OCI-LY1 (cell line): Measurements from ENCODE around the gene SNX8.
"Not testable (repeated sequence)": the region's sequence is repeated elsewhere in the genome, so short reads cannot be mapped to it uniquely, and the experiment has no call there.

Source experiments
- H2AFZ ChIP-seq: fragments of 200-600 bp; sonication (generic), shearing (Covaris generic); 2 replicates; pipeline ENCODE4 v1.6.0; 2014; ENCODE audit warnings: antibody characterized with exemption, mild to moderate bottlenecking, low read length
- H3F3A ChIP-seq: fragments of 200-600 bp; sonication (generic), shearing (Covaris generic); 2 replicates; pipeline ENCODE4 v1.6.0; 2014; ENCODE audit warnings: mild to moderate bottlenecking, antibody characterized with exemption, low read length, moderate library complexity; ENCODE audit not compliant: insufficient read depth
- H3K27ac ChIP-seq: fragments of 200-600 bp; sonication (generic); 2 replicates; pipeline ENCODE4 v1.5.1; 2014; ENCODE audit warnings: low read length, mixed run types, mild to moderate bottlenecking, low read depth; ENCODE audit not compliant: poor library complexity, severe bottlenecking
- H3K27me3 ChIP-seq: fragments of 200-600 bp; sonication (generic); 2 replicates; pipeline ENCODE4 v1.6.0; 2014; ENCODE audit warnings: antibody characterized with exemption, mild to moderate bottlenecking, low read length, moderate library complexity; ENCODE audit not compliant: insufficient read depth
- H3K36me3 ChIP-seq: fragments of 200-600 bp; sonication (generic); 2 replicates; pipeline ENCODE4 v1.6.1; 2014; ENCODE audit warnings: mild to moderate bottlenecking, antibody characterized with exemption, low read length, moderate library complexity, mixed read lengths; ENCODE audit not compliant: insufficient read depth
- H3K4me1 ChIP-seq: fragments of 200-600 bp; sonication (generic); 2 replicates; pipeline ENCODE4 v1.5.1; 2014; ENCODE audit warnings: mild to moderate bottlenecking, low read length, moderate library complexity; ENCODE audit not compliant: insufficient read depth, severe bottlenecking
- H3K4me2 ChIP-seq: fragments of 200-600 bp; sonication (generic), shearing (Covaris generic); 2 replicates; pipeline ENCODE4 v1.6.1; 2014; ENCODE audit warnings: low read length
- H3K4me3 ChIP-seq: fragments of 200-600 bp; sonication (generic); 2 replicates; pipeline ENCODE4 v1.5.1; 2014; ENCODE audit warnings: low read length, low read depth, mild to moderate bottlenecking, mixed read lengths; ENCODE audit not compliant: poor library complexity, severe bottlenecking
- H3K79me2 ChIP-seq: fragments of 200-600 bp; shearing (Covaris generic); 2 replicates; pipeline ENCODE4 v1.6.1; 2016; ENCODE audit warnings: mixed run types, low read length, mixed read lengths; ENCODE audit not compliant: insufficient read depth
- H3K9ac ChIP-seq: fragments of 200-600 bp; sonication (generic), shearing (Covaris generic); 2 replicates; pipeline ENCODE4 v1.6.1; 2014; ENCODE audit warnings: mild to moderate bottlenecking, low read length, mixed read lengths
- H3K9me2 ChIP-seq: fragments of 200-600 bp; sonication (generic), shearing (Covaris generic); 2 replicates; pipeline ENCODE4 v1.6.1; 2014; ENCODE audit warnings: low read depth, mild to moderate bottlenecking, low read length, mixed read lengths
- H3K9me3 ChIP-seq: fragments of 200-600 bp; shearing (Covaris generic); 2 replicates; pipeline ENCODE4 v1.6.1; 2014; ENCODE audit warnings: low read length, mixed read lengths
- H4K20me1 ChIP-seq: fragments of 200-600 bp; sonication (generic), shearing (Covaris generic); 2 replicates; pipeline ENCODE4 v1.6.0; 2016; ENCODE audit warnings: mild to moderate bottlenecking, low read length; ENCODE audit not compliant: insufficient read depth
- CTCF ChIP-seq: fragments of 200-600 bp; sonication (generic), shearing (Covaris generic); IDR thresholded peaks from 2 replicates; pipeline ENCODE4 v1.5.1; 2017; ENCODE audit warnings: mild to moderate bottlenecking, antibody characterized with exemption, low read length, moderate library complexity, mixed read lengths
- EZH2 ChIP-seq: fragments of 200-600 bp; sonication (generic), shearing (Covaris generic); IDR thresholded peaks from 2 replicates; pipeline ENCODE4 v1.8.0; 2017; ENCODE audit warnings: borderline replicate concordance, mixed run types, mild to moderate bottlenecking, antibody characterized with exemption, low read length, moderate library complexity, mixed read lengths

SNX8 gene

GRCh38 chr7:2307690-2308107 lies 6.5 kb downstream of the SNX8 start:
- peaks cover 5% of the 10 kb centered on the region; the same call in 1 of the 2 replicates for H3K27me3 ChIP-seq
- H3K9ac ChIP-seq: no peak overlapping the region; the same call in 1 of the 2 replicates
- H2AFZ ChIP-seq: no peak overlapping the region
- no peaks in the 10 kb centered on the region for H4K20me1 ChIP-seq
- no peaks in the 10 kb centered on the region for H3K9me2 ChIP-seq
- H3K4me2 ChIP-seq: peak overlapping the region; percentile 58
- no peaks in the 10 kb centered on the region; the same call in 1 of the 2 replicates for H3K36me3 ChIP-seq
- H3K79me2 ChIP-seq: no peaks in the 10 kb centered on the region
- H3F3A ChIP-seq: no peaks in the 10 kb centered on the region
- TF ChIP-seq EZH2 (no peak), CTCF (no peak)
- no peaks in the 10 kb centered on the region for H3K9me3 ChIP-seq
- H3K4me1 ChIP-seq: peaks cover 29% of the 10 kb centered on the region
- H3K27ac ChIP-seq: peak overlapping the region; percentile 61
- H3K4me3 ChIP-seq: peak overlapping the region; percentile 48

GRCh38 chr7:2306688-2307087 lies 7.6 kb downstream of the SNX8 start:
- no peaks in the 10 kb centered on the region for H4K20me1 ChIP-seq
- TF ChIP-seq CTCF (no peak), EZH2 (no peak)
- no peak overlapping the region for H3K27ac ChIP-seq
- H3K9me2 ChIP-seq: no peaks in the 10 kb centered on the region
- H3F3A ChIP-seq: no peaks in the 10 kb centered on the region
- no peaks in the 10 kb centered on the region for H3K9me3 ChIP-seq
- H3K36me3 ChIP-seq: no peaks in the 10 kb centered on the region; the same call in 1 of the 2 replicates
- H3K79me2 ChIP-seq: no peaks in the 10 kb centered on the region
- H3K4me2 ChIP-seq: peak overlapping the region; percentile 58; the same call in 1 of the 2 replicates
- H3K4me3 ChIP-seq: peak overlapping the region; percentile 48
- H3K27me3 ChIP-seq: no peaks in the 10 kb centered on the region
- peak overlapping the region; percentile 9; the same call in 1 of the 2 replicates for H3K9ac ChIP-seq
- no peak overlapping the region for H2AFZ ChIP-seq
- H3K4me1 ChIP-seq: peaks cover 20% of the 10 kb centered on the region

- peaks cover 22% of the 10 kb centered on the region for H3K4me1 ChIP-seq
- not testable (repeated sequence) for H3K27ac ChIP-seq, H3K79me2 ChIP-seq, H3F3A ChIP-seq, H3K9me3 ChIP-seq, H3K9ac ChIP-seq, H3K36me3 ChIP-seq, H4K20me1 ChIP-seq, H2AFZ ChIP-seq, H3K9me2 ChIP-seq, H3K4me2 ChIP-seq, H3K4me3 ChIP-seq, H3K27me3 ChIP-seq
Measured at GRCh38 chr7:2305258-2305657, 9.0 kb downstream of the SNX8 start.

DNA sequence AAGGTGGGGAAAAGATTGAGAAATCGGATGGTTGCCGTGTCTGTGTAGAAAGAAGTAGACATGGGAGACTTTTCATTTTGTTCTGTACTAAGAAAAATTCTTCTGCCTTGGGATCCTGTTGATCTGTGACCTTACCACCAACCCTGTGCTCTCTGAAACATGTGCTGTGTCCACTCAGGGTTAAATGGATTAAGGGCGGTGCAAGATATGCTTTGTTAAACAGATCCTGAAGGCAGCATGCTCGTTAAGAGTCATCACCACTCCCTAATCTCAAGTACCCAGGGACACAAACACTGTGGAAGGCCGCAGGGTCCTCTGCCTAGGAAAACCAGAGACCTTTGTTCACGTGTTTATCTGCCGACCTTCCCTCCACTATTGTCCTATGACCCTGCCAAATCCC lies 10.7 kb downstream of the SNX8 start:
- H3K27ac ChIP-seq, H3K79me2 ChIP-seq, H4K20me1 ChIP-seq, H3K9ac ChIP-seq, H3K4me3 ChIP-seq, H3K27me3 ChIP-seq, H3K9me3 ChIP-seq, H3F3A ChIP-seq, H3K9me2 ChIP-seq, H2AFZ ChIP-seq, H3K4me2 ChIP-seq, H3K36me3 ChIP-seq: not testable (repeated sequence)
- H3K4me1 ChIP-seq: peaks cover 31% of the 10 kb centered on the region

- not testable (repeated sequence) for H2AFZ ChIP-seq, H3K79me2 ChIP-seq, H3K9ac ChIP-seq, H3K9me3 ChIP-seq, H3F3A ChIP-seq, H3K4me3 ChIP-seq, H4K20me1 ChIP-seq, H3K27me3 ChIP-seq, H3K4me2 ChIP-seq, H3K9me2 ChIP-seq, H3K36me3 ChIP-seq, H3K27ac ChIP-seq
- H3K4me1 ChIP-seq: peaks cover 24% of the 10 kb centered on the region
Measured at GRCh38 chr7:2302743-2303397, 11.4 kb downstream of the SNX8 start.
